K562 (cell line): Measurements from ENCODE around the gene WASHC2C. TPM values are rescaled to one million over a fixed set of nuclear protein-coding genes. Genes with fewer than 3 reads are reported as not detected.
"Not testable (repeated sequence)": the region's sequence is repeated elsewhere in the genome, so short reads cannot be mapped to it uniquely, and the experiment has no call there.

Source experiments
- ATAC-seq: fragments of 200-7000 bp; cut with Tn5 transposase; 3 replicates; pipeline ENCODE4 v1.9.1; 2020; ENCODE audit warnings: moderate library complexity
- BruUV-seq: library from RNA; stranded (reverse); fragments of 400-500 nt; replicated peaks from 2 replicates; lab custom pipeline; 2021; lab: Mats Ljungman, UMichigan
- CTCF ChIA-PET: fragments of 300-600 bp; formaldehyde crosslinking; extraction: SDS; loops from one replicate; lab custom pipeline; 2021; ENCODE audit warnings: low intra/inter-chr PET ratio; lab: Yijun Ruan, JAX
- POLR2A ChIA-PET: fragments of 300-600, 350-650 bp; sonication (Branson Sonifier 250); formaldehyde crosslinking; extraction: SDS; loops from one replicate; lab custom pipeline; 2021; ENCODE audit warnings: antibody characterized with exemption, inconsistent platforms; lab: Yijun Ruan, JAX
- DNase-seq, 4 experiments: peaks; one replicate each; pipeline versions ENCODE4 v3.0.0 to v3.0.0-alpha.2; 2011 to 2018; ENCODE audit warnings: low spot score in 3 of 4, mixed read lengths in 3 of 4; ENCODE audit errors: extremely low read depth in 1 of 4
- FAIRE-seq: peaks from 2 replicates; lab custom pipeline; 2011; peaks lifted over from hg19 to GRCh38; lab: Jason Lieb, UNC
- H2AFZ ChIP-seq: 2 replicates; pipeline ENCODE4 v1.6.0; 2011; ENCODE audit warnings: low read depth, low read length, control low read depth, inconsistent platforms
- H3K27ac ChIP-seq: fragments of 200-600 bp; 3 replicates; pipeline ENCODE4 v1.8.0; 2011; ENCODE audit warnings: low read depth, mild to moderate bottlenecking, control low read depth, inconsistent platforms, low read length, moderate library complexity, mixed read lengths; ENCODE audit errors: extremely low read depth
- H3K27me3 ChIP-seq, 2 experiments: fragments of 300-600 bp in 1 of 2; 2 replicates in 1 of 2; 3 replicates in 1 of 2; pipeline versions ENCODE4 v1.6.0 to v1.8.0; 2011; ENCODE audit warnings: inconsistent platforms in 2 of 2, low read length in 2 of 2, mild to moderate bottlenecking in 1 of 2, mixed read lengths in 1 of 2, moderate library complexity in 1 of 2; ENCODE audit not compliant: control insufficient read depth in 2 of 2, insufficient read depth in 2 of 2
- H3K36me3 ChIP-seq: fragments of 300-600 bp; 3 replicates; pipeline ENCODE4 v1.8.0; 2011; ENCODE audit warnings: mild to moderate bottlenecking, low read length, inconsistent platforms; ENCODE audit not compliant: control insufficient read depth, insufficient read depth
- H3K4me1 ChIP-seq, 2 experiments: fragments of 200-600 bp in 1 of 2; replicated peaks in 1 of 2; 2 replicates in 1 of 2; 3 replicates in 1 of 2; pipeline versions ENCODE4 v1.5.1 to v1.8.0; 2011; ENCODE audit warnings: inconsistent platforms in 2 of 2, low read length in 2 of 2, mild to moderate bottlenecking in 1 of 2, mixed read lengths in 1 of 2, moderate library complexity in 1 of 2; ENCODE audit not compliant: control insufficient read depth in 2 of 2, insufficient read depth in 2 of 2
- H3K4me2 ChIP-seq: 2 replicates; pipeline ENCODE4 v1.6.1; 2011; ENCODE audit warnings: low read length, control low read depth, inconsistent platforms, mixed read lengths; ENCODE audit not compliant: insufficient read depth
- H3K4me3 ChIP-seq: fragments of 200-600 bp; sonication (generic), shearing (Covaris generic); 2 replicates; pipeline ENCODE4 v1.5.1; 2016; ENCODE audit warnings: control low read depth, inconsistent platforms
- H3K79me2 ChIP-seq: fragments of 200-600 bp; 3 replicates; pipeline ENCODE4 v1.8.0; 2011; ENCODE audit warnings: low read length, inconsistent platforms; ENCODE audit not compliant: control insufficient read depth, insufficient read depth
- H3K9ac ChIP-seq, 2 experiments: 2 replicates each; pipeline versions ENCODE4 v1.6.0 to v1.6.1; 2011; ENCODE audit warnings: low read depth in 2 of 2, low read length in 2 of 2, control low read depth in 1 of 2, inconsistent platforms in 1 of 2, mild to moderate bottlenecking in 1 of 2, mixed read lengths in 1 of 2; ENCODE audit not compliant: insufficient read depth in 1 of 2
- H3K9me1 ChIP-seq: one replicate; pipeline ENCODE4 v1.6.0; 2011; ENCODE audit warnings: inconsistent platforms, mild to moderate bottlenecking, low read length, moderate library complexity; ENCODE audit not compliant: control insufficient read depth, insufficient read depth
- H3K9me3 ChIP-seq: replicated peaks from 2 replicates; pipeline ENCODE4 v1.5.1; 2011; ENCODE audit warnings: low read depth, low read length, inconsistent platforms; ENCODE audit not compliant: control insufficient read depth, insufficient read depth
- H4K20me1 ChIP-seq: replicated peaks from 2 replicates; pipeline ENCODE4 v1.6.1; 2011; ENCODE audit warnings: low read length, inconsistent platforms, mixed read lengths; ENCODE audit not compliant: control insufficient read depth, insufficient read depth
- ARID4B ChIP-seq: sonication (generic); formaldehyde crosslinking; IDR thresholded peaks from 2 replicates; pipeline ENCODE4 v1.8.0; 2022; ENCODE audit warnings: mild to moderate bottlenecking, missing genetic modification reagents
- ATF6 ChIP-seq: sonication (generic); formaldehyde crosslinking; IDR thresholded peaks from 2 replicates; pipeline ENCODE4 v1.4.0; 2020; ENCODE audit warnings: mild to moderate bottlenecking, missing genetic modification reagents
- WGBS: fragments of 100-300 bp; shearing (Covaris generic); methylation state at CpG from one replicate; pipeline ENCODE4 v1.1.6; 2016; ENCODE audit warnings: low coverage, mixed read lengths; ENCODE audit not compliant: insufficient coverage; ENCODE audit errors: missing lambda C conversion rate; 5-methylcytosine and 5-hydroxymethylcytosine counted together
- in situ Hi-C: fragments of 300-500 bp; cut with MboI; formaldehyde crosslinking; loops from 4 replicates; pipeline ENCODE4 v1.15.0; 2018; ENCODE audit warnings: inconsistent platforms, mixed read lengths
- intact Hi-C: fragments of 100-400 bp; cut with micrococcal nuclease; formaldehyde crosslinking; loops from 2 replicates; pipeline ENCODE4 v1.14.2; 2022
- polyA plus RNA-seq, 8 experiments: library from polyadenylated mRNA; depleted of rRNA in 4 of 8; stranded (reverse) in 5 of 8; unstranded in 3 of 8; fragments of >200 nt; fragmentation: Nextera tagmentation in 2 of 8; fragmentation: Illumina TruSeq in 1 of 8; extraction: Ambion mirVana in 2 of 8; extraction: Trizol in 1 of 8; gene quantifications; 2 replicates each; pipeline versions ENCODE4 v1.2.1 to v1.2.3, GENCODE V29; 2011 to 2014; ENCODE audit warnings: inconsistent platforms in 1 of 8, missing spikeins in 1 of 8
- total RNA-seq, 7 experiments: library from RNA; depleted of rRNA in 6 of 7; stranded (reverse); fragments of >200 nt in 6 of 7; fragmentation: Illumina TruSeq in 2 of 7; extraction: Trizol in 2 of 7; gene quantifications; 2 replicates each; pipeline versions ENCODE4 v1.2.1 to v1.2.3, GENCODE V29; 2011 to 2021; ENCODE audit warnings: low replicate concordance in 1 of 7
- TF ChIP-seq, protein P1 (sequence below): fragments of 200-800 bp; sonication (Bioruptor generic); IDR thresholded peaks from 2 replicates; pipeline ENCODE4 v1.6.1; 2017; ENCODE audit warnings: missing genetic modification characterization, missing compliant biosample characterization

The WASHC2C gene
- total and polyA plus RNA-seq, 9 of the 15 experiments (the other 6 are each of a cell fraction or from before 2014, with no cell fraction given): 3.2 to 37.7 (median 24.1) TPM

DNA sequence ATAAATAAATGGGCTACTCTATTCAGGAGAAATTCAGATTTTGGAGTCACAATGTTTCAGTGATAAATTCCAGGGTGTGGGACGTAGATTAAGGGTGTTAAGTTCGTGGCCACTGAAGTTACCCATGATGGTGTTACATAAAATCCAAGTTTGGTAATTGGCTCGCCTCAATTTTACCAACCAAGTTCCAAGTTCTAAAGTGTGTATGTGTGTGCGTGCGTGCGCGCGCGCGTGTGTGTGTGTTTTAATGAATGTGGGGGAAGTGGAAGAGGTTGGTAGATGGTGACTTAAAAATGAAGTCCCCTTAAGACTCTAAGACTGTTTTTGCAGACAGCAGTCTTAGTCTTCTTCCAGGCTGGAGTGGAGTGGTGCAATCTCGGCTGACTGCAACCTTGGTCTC lies 3.2 kb upstream of the WASHC2C start:
- ATAC-seq, BruUV-seq, H3K27me3 ChIP-seq, H3K9ac ChIP-seq, intact Hi-C loops, H2AFZ ChIP-seq, DNase-seq, H4K20me1 ChIP-seq, CTCF ChIA-PET, H3K27ac ChIP-seq, H3K9me3 ChIP-seq, FAIRE-seq, H3K4me3 ChIP-seq, POLR2A ChIA-PET, H3K36me3 ChIP-seq, H3K79me2 ChIP-seq, H3K4me2 ChIP-seq, H3K9me1 ChIP-seq, H3K4me1 ChIP-seq: not testable (repeated sequence)
- 71% methylated on average over 11 of the region's 11 CpGs for WGBS
- in situ Hi-C loops: loop anchor here (10.0 kb wide), 1 partner anchor 259 kb away; no protein-coding TSS in a partner anchor

DNA sequence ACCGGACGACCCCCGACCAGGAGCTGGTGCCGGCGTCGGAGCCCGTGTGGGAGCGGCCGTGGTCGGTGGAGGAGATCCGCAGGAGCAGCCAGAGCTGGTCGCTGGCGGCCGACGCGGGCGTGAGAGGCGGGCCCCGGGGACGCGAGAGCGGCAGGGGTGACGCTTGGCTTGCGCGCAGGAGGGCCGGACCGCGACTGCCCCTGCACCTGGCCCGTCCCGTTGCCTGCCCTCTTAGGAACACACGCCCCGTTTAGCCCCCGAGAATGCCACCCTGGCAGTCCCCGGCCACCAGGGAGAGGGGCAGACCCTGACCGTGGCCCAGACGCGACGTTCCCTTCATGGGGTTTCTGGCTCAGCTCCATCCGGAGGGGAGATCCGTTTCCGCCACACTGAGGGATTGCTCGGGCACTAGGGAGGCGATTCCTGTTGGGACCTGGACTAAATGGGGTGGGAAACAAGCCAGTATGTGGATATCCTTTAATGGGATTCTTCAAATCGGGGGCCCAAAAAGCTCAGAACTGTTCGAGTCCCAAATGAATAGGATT lies 427 bp downstream of the WASHC2C start:
- Histone ChIP-seq H3K4me2 (peak overlapping the region; percentile 92), H3K4me3 (peak overlapping the region; percentile 92), H3K9ac (peak overlapping the region; percentile 77 to 92; a peak in 3 of 4 replicates), H2AFZ (peak overlapping the region; percentile 98), H3K27ac (peak overlapping the region; percentile 76; the same call in 2 of the 3 replicates)
- peak; percentile 79 for ATAC-seq
- in situ Hi-C loops: loop anchor here (10.0 kb wide), 1 partner anchor 263 kb away; no protein-coding TSS in a partner anchor
- H3K4me1 ChIP-seq, FAIRE-seq, H3K9me1 ChIP-seq, DNase-seq, POLR2A ChIA-PET, CTCF ChIA-PET, H3K9me3 ChIP-seq, H3K79me2 ChIP-seq, H3K27me3 ChIP-seq, intact Hi-C loops, H4K20me1 ChIP-seq, BruUV-seq, H3K36me3 ChIP-seq: not testable (repeated sequence)
- WGBS: 3% methylated on average over 19 of the region's 45 CpGs
- TF ChIP-seq ATF6: 0 out of 2 replicates have a peak, but pooled peaks have one; percentile 27
- TF ChIP-seq ARID4B (CRISPR knock-in tag): peak; percentile 21; the same call in 1 of the 2 replicates
- TF ChIP-seq, protein P1, sequence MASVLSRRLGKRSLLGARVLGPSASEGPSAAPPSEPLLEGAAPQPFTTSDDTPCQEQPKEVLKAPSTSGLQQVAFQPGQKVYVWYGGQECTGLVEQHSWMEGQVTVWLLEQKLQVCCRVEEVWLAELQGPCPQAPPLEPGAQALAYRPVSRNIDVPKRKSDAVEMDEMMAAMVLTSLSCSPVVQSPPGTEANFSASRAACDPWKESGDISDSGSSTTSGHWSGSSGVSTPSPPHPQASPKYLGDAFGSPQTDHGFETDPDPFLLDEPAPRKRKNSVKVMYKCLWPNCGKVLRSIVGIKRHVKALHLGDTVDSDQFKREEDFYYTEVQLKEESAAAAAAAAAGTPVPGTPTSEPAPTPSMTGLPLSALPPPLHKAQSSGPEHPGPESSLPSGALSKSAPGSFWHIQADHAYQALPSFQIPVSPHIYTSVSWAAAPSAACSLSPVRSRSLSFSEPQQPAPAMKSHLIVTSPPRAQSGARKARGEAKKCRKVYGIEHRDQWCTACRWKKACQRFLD: 0 out of 2 replicates have a peak, but pooled peaks have one; percentile 7
